NCI-H2107 treated with DMSO at 0.1 percent for 48 hours (cell line): ENCODE data around the gene SLC66A1.

Experiments used
- DNase-seq: peaks from one replicate; lab custom pipeline; 2025; ENCODE audit not compliant: unreplicated experiment; lab: John Stamatoyannopoulos, UW

Gene SLC66A1

GRCh38 chr1:19342062-19342750 lies 30.1 kb downstream of the SLC66A1 start:
- no peak for DNase-seq

DNA sequence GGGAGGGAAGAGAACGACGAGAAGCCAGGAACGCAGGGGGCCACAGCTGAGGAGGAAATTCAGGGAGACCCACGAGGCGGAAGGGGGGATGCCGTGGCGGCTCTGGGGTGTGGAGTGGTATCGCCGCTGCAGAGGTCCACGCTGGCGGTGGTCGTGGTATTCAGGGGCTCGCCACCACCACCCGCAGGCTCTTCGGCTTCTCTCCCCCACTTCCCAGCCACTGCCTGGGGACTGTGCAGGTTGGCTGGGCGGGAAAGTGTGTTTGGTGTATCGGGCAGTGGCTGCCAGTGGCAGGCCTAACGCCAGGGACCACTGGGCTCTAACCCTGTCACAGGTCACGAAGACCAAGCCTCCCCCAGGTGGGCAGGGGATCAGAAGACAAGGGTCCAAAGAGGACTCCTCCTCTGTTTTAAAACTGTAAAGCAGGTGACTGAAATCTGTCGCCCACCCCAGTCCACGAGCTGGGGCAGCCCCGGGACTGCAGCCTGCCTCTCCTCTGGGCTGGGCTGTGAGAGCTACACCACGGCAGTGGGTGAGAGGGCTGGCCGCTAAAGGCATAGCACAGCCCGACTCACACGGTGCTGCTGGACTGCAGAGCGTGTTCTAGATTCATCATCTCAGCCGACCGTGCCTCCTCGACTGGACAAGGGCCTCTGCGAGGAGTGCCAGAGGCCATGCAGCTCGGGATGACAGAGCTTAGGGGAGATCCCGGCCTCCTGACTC lies 30.9 kb downstream of the SLC66A1 start:
- DNase-seq, result no peak

- DNase-seq, result no peak
These were observed 31.7 kb downstream of the SLC66A1 start for GRCh38 chr1:19343617-19344350.

- DNase-seq, result peak; percentile 51
These were observed 32.3 kb downstream of the SLC66A1 start for GRCh38 chr1:19344372-19344810.

DNA sequence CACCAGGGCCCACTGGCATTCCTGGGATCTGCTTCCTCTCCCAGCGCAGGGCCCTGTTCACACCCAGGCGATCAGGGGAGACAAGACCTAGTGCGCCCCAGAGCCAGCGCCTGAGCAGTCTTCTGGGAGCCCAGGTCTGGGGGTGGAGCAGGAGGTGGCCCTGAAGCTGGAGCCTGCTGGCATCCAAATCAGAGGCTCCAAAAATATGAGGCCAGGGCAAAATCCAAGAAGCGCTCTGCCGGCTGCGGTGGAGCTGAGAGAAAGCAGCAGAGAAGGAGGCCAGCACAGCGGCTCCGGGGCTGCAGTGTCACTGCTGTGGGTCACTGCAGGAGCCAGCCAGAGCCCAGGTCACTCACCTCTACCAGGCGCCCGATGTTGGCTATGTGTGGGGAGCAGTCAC lies 32.7 kb downstream of the SLC66A1 start:
- DNase-seq, result no peak

- no peak for DNase-seq
These were observed 33.3 kb downstream of the SLC66A1 start for GRCh38 chr1:19345391-19345790.

DNA sequence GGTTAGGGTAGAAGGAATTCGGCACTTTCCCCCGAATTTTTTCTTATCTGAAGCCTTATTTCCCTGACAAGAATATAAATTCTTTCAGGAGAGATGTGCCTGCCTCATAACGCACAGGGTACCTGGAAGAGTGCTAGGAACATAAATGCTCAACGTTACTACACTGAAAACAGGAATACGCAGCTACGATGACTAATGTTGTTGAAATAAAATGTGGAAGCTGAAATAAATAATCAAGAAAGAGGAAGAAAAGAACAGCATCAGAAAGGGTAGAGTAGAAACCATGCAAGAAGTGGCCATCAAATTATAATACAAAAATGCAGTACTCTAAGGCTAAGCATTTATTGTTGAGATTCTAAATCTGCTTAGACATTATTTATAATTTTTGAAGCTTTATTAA lies 33.9 kb downstream of the SLC66A1 start:
- DNase-seq, result no peak

DNA sequence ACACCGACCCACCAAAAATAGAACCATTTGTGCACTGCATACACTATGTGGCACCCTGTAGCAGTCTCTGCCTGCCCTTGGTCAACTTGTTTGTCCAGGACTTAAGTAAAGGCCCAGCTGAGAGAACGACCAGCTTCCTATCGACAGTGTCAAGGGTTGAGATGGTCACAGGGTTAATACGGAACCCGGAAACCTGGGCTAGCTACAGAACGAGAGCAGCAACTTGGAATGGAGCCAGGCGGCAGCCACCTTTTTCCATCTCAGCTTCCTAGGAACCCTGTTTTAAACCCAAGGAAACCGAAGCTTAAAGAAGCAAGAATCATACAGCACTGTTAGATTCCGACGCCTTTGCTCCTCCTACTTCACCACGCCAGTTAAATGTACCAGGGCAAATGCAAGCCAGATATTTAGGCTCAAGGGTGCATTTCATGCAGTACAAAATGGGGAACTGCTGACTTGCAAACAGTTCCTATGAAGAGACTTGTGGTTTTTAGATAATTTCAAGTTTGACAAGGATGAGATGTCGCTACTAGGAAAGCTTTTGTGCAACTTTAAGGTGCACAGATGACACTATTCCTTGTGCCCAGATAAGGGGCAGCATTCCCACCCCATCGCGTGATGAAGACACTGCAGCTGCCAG lies 35.5 kb downstream of the SLC66A1 start:
- DNase-seq, result no peak

- DNase-seq, result no peak
These were observed 36.5 kb downstream of the SLC66A1 start for GRCh38 chr1:19348441-19349198.

GRCh38 chr1:19349999-19350398 lies 37.9 kb downstream of the SLC66A1 start:
- no peak for DNase-seq

- no peak for DNase-seq
These were observed 38.4 kb downstream of the SLC66A1 start for GRCh38 chr1:19350566-19350965.

- no peak for DNase-seq
These were observed 39.7 kb downstream of the SLC66A1 start for GRCh38 chr1:19351873-19352272.

DNA sequence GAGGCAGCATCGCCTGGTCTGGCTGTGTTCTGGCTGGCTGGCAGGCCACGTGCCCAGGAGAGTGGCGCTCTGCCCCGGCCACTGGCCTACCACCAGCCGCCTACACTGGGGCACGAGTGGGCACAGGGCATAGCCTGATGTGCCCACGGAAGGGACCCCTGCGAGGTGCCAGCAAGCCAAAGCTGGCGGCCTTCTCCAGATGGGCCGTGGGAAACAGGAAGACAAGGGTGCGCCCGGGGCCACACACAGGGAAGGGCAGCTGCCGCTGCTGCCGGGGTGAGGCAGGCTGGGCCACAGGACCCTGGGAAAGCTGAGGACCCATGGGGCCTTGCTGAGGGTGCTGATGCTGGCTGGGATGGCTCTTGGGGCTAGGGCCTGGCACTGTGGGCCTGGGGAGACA lies 40.7 kb downstream of the SLC66A1 start:
- no peak for DNase-seq

DNA sequence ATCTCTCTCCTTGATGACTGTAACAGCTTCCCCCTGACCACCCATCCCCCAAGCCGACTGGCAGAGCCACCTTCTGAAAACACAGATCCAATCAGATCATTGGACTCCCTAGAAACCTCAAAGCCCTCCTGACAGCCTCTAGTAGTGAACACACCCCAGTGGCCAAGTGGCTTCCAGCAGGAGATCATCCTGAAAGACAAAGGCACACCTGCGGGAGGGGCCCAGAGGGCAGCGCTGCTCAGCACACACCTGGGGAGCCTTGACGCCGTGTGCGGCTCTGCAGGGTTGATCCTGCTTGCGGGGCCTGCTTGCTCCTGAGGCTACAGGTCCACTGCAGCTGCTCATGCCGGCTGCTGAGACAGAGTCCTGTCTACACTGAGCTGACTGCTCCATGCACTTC lies 41.5 kb downstream of the SLC66A1 start:
- DNase-seq, result peak; percentile 76

DNA sequence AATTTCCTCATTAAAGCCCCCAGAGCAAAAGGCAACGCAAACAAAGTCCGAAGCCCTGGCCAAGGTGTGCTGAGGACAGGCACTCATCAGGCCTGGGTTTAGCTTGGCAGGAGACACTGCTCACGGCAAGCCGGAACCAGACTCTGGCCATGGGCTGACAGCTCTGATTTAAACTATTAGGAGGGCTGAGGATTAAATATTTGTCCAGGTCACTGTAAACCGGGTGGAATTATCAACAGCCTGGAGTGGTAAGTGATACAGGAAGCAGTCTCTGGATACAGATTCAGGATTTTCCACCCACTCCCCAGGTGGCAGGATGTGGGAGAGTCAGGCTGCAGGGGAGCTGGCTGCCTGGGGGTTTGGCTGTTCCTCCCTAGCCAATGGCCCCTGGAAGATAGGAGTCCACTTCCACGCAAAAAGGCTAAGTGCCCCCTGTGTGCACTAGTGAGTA lies 42.4 kb downstream of the SLC66A1 start:
- DNase-seq, result no peak

- DNase-seq, result peak; percentile 90
These were observed 44.1 kb downstream of the SLC66A1 start for GRCh38 chr1:19356266-19356665.

GRCh38 chr1:19357299-19357986 lies 45.3 kb downstream of the SLC66A1 start:
- no peak for DNase-seq

DNA sequence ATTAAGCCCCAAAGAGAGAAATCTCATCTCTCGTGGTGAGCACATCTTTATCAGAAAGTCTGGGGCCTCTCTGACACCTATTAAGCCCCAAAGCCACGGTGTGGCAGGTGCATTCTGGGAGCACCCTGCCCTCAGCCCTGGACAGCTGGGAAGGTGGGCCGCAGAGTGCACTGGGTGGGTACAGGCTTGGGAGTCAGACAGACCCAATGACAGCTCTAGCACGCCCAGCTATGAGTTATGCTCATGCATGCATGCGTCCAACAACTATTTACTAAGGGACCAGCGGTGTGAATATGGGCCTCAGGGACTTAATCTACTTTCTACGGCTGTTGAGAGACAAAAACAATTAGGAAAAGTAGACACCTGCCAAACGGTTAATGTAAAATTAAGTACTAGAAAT lies 46.6 kb downstream of the SLC66A1 start:
- no peak for DNase-seq

DNA sequence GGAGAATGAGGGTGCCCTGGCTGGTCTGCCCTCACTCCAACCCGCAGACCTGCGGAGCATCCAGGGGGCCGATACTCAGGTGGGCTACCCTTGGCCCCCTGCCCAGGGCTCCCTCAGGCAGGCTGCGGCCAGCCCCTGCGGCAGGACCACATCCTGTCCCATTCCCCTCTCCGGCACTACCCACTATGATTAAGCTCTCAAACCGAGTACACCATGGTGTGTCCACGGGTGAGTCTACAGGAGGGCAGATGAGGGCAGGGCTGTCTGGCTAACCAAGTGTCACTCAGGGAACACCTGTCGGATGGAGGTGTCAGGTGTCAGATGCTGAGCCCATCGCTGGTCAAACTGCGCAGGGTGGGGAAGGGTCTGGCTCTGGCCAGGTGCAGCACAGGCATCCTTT lies 47.2 kb downstream of the SLC66A1 start:
- DNase-seq, result no peak

- DNase-seq, result peak; percentile 22
These were observed 47.9 kb downstream of the SLC66A1 start for GRCh38 chr1:19360016-19360415.
